Measurements from ENCODE around the gene GPR148.
"Not testable (repeated sequence)": the region's sequence is repeated elsewhere in the genome, so short reads cannot be mapped to it uniquely, and the experiment has no call there.

GPR148 gene, protein sequence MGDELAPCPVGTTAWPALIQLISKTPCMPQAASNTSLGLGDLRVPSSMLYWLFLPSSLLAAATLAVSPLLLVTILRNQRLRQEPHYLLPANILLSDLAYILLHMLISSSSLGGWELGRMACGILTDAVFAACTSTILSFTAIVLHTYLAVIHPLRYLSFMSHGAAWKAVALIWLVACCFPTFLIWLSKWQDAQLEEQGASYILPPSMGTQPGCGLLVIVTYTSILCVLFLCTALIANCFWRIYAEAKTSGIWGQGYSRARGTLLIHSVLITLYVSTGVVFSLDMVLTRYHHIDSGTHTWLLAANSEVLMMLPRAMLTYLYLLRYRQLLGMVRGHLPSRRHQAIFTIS

DNA sequence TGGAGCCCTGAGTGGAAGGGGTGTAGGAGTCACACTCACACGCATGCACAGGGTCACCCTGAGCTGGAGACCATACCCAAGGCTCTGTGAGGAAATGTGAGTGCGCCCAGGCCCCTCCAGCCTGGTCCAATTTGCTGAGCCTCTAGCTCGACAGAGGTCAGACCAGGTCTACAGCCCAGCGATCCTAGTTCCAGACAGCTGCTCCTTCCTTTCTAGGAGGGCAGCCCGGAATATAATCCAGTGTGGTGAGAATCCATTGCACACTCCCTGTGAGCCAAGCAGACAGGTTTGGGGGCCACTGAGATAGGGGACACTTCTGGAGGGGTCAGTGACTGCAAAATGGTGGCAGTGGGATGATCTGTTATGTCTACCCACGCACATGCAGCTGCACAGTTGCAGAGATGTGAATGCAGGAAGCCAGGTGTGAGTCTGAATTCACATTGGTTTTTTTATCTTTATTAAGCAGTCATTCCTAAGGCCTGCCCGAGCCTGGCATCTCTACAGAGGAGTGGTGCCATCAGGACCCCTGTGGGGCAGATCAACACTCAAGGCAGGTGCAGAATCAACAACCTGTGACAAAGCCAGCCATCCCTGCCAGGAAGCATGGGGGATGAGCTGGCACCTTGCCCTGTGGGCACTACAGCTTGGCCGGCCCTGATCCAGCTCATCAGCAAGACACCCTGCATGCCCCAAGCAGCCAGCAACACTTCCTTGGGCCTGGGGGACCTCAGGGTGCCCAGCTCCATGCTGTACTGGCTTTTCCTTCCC lies at the start of gene GPR148:
TSS of gene GPR148 (plus strand) at position 522 of the 768 bp plus-strand sequence. CDS start at position 604, 82 bp downstream.
- DNase-seq (ENCODE audit: low read depth in 2 of 3, low spot score in 1 of 3) = no peak

DNA sequence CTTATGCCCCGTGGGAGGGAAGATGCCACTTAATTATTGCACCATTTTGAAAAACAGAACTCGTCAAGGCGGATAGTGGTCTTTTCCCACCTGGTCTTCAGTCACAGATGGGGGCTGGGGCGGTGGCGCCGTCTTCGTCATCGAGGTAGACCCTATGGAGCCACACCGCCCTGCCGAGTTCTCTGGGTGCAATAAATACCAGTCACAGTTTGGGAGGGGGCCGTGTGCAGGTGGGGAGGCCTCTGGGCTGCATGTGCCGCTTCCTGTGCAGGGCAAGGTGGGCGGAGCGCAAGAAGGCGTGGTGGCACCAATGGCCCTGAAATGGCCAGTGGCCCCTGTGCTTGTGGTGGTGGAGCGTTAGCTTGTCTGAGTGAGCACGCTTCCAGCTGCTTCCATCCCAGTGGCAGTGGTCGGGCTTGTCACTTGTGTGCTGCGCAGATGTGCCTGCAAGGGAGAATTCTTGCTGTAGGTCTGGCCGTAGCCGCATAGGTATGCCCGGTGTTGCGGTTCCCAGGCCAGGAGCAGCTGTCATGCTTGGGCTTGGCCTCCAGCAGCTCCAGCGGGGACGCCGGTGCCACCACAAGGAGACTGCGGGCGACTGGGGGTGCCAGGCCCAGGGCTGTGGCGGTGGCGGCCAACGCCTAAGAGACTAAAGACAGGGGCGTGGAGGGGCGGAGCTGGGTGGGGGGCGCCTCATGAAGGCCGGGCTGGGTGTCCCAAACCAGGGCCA lies 36.7 kb upstream of the GPR148 start:
- DNase-seq (ENCODE audit: low read depth in 2 of 3, low spot score in 1 of 3) = not testable (repeated sequence)

DNA sequence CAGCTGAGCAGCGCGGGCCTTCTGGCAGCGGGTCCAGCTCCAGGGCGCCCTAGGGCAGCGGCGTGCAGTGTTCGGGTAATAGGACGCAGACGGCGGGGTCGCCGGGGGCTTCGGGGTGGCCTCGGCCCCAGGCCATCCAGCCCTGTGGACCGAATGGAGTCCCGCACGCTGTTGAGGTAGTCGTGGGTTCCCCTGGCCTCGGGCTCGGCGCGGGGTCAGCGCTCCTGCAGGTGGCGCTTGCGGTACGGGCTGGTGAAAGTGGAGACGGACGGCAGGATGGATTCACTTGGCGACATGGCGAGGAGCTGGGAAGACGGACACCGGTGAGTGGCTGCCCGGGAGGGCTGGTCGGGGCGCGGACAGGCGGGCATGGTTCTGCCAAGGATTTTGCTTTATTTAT lies 35.4 kb upstream of the GPR148 start:
- DNase-seq (ENCODE audit: low read depth in 2 of 3, low spot score in 1 of 3) = peak in 1 of 3 donors; percentile 5

DNA sequence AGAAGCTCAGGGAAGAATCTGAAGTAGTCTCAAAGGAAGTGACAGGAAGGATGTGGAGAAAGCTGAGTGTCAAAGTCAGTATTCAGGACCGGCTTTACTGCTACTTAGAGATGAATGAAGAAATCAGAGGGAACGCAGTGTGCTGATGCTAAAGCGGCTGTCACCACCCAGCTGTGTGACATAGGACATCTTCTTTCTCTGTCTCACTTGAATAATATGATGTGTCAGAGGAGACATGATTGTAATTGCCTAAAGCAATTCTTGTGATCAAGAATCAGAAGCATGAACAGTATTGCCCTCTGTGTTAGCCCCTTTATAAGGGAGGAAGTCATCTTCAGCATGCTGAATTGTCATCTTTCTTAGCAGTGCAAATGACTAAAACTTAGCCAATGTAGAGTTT lies 25.6 kb upstream of the GPR148 start:
- not testable (repeated sequence) for DNase-seq (ENCODE audit: low read depth in 2 of 3, low spot score in 1 of 3)

DNA sequence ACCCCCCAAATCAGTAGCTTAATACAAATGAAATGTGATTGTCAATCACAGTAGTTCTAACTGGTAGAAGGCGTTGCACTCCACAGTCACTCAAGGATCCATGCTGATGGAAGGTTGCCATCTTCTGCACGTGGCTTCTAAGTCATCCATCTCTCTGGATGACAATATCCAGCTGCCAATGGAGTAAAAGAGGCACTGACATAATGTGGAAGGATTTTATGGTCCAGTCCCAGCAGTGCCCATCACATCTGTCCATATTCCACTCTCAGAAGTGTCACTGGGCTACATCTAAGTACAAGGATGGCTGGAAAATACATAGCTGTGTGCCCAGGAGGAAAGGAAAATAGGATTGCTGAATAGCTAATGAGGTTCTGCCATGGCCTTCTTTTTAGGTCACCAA lies 14.1 kb upstream of the GPR148 start:
- not testable (repeated sequence) for DNase-seq (ENCODE audit: low read depth in 2 of 3, low spot score in 1 of 3)

DNA sequence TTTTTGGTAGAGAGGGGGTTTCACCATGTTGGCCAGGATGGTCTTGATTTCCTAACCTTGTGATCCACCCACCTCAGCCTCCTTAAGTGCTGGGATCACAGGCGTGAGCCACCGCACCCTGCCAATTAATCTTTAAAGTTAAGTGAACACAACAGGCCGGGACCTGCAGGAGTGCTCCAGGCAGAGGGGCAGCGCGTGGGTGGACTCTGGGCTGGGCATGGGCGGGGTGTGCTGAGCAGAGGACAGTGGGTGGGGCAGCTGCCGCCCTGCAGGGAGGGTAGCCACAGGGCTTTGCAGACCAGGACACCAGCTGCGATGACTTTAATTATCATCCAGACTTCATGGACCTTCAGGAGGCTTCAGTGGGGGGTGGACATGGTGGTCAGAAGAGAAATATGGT lies 8.8 kb upstream of the GPR148 start:
- no peak for DNase-seq (ENCODE audit: low read depth in 2 of 3, low spot score in 1 of 3)

DNA sequence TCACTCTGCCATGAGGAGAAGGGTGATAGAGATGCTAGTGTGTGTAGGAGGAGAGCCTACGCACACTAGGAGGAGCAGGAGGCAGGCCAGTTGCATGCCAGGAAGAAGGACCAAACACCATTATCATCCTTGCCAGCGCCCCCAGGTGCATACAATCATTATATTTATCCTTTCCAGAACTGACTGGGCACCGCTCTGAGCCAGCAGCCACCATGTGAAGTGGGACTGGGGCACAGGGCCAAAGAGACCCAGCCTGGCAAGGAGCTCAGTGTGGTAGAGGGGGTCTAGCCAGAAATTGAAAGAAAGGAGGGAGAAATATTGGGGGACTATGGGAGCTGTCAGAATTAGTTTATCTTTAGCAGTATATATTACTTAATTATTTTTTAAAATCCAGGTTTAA lies 8.3 kb upstream of the GPR148 start:
- DNase-seq (ENCODE audit: low read depth in 2 of 3, low spot score in 1 of 3) = no peak

DNA sequence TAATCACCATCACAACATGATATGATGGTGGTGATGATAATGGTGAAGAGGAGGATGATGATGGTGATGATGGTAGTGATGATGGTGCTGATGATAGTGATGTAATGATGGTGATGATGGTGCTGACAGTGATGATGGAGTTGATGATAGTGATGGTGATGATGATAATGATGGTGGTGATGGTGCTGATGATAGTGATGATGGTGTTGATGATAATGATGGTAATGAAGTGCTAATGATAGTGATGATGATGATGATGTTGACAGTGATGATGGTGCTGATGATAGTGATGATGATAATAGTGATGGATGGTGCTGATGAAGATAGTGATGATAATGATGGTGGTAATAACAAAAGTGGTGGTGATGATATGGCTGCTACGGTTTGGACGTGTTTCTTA lies 4.4 kb upstream of the GPR148 start:
- no peak for DNase-seq (ENCODE audit: low read depth in 2 of 3, low spot score in 1 of 3)

DNA sequence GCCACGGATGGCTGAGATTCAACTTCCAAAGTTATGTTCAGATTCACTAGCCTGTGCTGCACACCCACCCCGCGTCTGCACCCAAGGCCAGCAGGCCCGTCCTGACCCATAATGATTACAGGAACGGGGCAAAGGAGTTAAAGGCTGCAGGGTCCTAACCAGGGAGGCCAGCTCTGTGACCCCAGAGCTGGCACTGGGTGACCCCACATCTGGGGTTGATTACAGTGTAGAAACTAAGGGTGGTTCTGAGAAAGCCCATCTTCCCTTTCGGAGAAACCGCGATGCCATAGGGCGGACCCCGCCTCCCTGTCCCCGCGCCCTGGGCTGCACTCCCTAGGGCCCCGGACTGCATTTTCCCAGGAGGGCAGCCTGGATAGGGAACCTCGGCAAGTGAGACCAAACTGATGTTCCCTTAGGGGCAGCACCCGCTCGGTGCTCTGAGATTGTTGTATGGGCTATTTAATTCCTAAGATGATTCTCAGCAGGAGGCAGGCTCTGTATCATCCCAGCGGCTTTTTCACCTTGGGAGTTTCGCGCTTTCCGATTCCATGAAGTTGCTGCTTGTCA lies 2.2 kb upstream of the GPR148 start:
- no peak for DNase-seq (ENCODE audit: low read depth in 2 of 3, low spot score in 1 of 3)

DNA sequence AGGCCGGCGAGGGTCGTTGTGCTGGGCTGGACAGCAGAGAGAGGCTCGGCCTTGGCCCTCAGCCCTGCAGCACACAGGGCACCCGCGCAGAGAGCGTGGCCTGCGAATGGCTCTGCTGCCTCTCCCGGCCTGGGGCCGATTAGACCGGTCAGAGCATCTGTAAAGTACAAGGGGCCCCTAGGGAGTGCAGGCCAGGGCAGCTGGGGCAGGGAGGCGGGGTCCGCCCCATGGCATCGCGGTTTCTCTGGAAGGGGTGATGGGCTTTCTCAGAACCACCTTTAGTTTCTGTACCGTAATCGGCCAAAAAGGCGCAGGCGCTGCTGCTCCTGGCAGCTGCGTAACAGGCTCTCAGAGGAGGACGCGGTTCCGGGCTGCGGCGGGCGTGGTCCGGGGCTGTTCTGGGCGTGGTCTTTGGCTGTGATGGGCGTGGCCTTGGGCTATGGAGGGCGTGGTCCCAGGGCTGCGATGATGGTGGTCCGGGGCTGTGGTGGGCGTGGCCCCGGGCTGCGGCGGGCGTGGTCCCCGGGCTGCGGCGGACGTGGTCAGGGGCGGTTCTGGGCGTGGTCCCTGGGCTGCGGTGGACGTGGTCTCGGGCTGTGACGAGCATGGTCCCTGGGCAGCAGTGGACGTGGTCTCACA lies 1.5 kb upstream of the GPR148 start:
- DNase-seq (ENCODE audit: low read depth in 2 of 3, low spot score in 1 of 3) = peak; percentile 79 to 90 (median 79)

DNA sequence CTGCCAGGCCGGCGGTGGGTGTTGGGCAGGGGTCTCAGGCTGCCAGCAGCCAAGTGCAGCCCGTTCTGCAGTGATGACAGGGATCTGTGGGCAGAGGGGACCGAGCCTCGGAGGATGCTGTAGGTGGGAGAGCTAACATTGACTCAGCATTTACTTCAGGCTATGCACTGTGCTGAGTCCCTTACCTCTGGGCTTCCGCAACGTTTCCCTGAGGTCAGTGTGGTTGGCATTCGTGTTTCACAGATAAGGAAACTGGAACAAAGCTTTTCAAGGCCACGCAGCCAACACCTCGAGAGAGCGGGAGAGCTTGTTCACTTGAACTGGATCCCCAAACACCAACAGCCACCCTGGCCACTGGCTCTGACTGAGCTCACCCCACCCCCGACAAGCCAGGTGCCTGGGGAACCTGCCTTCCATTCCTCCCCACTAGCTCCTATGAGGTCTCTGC lies 839 bp upstream of the GPR148 start:
- DNase-seq (ENCODE audit: low read depth in 2 of 3, low spot score in 1 of 3) = peak; percentile 7 to 13 (median 12)

DNA sequence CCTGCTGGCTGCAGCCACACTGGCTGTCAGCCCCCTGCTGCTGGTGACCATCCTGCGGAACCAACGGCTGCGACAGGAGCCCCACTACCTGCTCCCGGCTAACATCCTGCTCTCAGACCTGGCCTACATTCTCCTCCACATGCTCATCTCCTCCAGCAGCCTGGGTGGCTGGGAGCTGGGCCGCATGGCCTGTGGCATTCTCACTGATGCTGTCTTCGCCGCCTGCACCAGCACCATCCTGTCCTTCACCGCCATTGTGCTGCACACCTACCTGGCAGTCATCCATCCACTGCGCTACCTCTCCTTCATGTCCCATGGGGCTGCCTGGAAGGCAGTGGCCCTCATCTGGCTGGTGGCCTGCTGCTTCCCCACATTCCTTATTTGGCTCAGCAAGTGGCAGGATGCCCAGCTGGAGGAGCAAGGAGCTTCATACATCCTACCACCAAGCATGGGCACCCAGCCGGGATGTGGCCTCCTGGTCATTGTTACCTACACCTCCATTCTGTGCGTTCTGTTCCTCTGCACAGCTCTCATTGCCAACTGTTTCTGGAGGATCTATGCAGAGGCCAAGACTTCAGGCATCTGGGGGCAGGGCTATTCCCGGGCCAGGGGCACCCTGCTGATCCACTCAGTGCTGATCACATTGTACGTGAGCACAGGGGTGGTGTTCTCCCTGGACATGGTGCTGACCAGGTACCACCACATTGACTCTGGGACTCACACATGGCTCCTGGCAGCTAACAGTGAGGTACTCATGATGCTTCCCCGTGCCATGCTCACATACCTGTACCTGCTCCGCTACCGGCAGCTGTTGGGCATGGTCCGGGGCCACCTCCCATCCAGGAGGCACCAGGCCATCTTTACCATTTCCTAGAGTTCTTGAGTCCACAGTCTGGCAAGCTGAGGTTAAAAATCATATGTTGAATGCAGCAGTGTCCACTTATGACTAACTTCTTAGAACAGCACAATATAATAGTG lies 741 bp downstream of the GPR148 start:
- no peak for DNase-seq (ENCODE audit: low read depth in 2 of 3, low spot score in 1 of 3)

DNA sequence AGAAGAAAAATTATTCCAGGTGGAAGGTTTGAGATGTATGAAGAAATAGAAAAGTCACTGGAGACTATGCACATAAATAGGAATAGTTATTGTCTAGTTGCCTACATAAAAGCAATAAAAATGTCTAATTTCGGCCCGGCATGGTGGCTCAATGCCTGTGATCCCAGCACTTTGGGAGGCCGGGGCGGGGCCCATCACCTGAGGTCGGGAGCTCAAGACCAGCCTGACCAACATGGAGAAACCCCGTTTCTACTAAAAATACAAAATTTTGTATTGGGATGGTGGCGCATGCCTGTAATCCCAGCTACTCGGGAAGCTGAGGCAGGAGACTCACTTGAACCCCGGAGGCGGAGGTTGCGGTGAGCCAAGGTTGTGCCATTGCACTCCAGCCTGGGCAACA lies 3.4 kb downstream of the GPR148 start:
- not testable (repeated sequence) for DNase-seq (ENCODE audit: low read depth in 2 of 3, low spot score in 1 of 3)

DNA sequence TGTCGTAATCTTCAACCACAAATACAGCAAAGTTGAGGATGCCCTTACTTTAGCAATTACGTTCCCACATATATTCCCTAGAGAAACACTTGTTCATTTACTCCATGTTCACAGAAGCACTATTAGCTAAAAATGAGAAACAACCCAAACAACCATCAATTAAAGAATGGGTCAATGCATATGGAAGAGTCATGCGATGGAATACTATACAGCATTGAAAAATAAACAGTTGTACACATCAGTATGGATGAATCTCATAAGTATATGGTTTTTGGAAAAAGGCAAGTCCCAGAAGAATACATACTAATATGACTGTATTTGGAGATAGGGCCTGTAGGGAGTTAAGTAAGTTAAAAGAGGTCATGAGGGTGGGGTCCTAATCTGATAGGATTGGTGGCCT lies 6.3 kb downstream of the GPR148 start:
- DNase-seq (ENCODE audit: low read depth in 2 of 3, low spot score in 1 of 3) = no peak

DNA sequence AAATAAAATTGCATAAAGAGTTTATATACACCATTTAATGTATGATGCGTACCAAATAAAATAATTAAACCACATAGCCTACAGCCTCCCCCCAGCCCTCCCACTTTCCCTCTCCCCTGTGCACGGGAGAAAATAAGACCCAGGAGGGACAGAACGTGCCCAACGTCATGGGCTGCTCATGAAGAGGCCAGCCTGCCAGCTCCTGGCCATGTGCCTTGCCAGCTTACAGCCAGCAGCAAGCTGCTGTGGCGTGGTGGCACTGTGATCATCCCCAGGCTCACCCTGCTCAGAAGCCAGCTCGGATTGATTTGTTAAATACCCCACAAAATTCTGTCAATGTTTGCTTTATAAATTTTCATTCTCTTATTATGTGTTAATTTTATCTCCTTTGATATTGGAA lies 7.6 kb downstream of the GPR148 start:
- DNase-seq (ENCODE audit: low read depth in 2 of 3, low spot score in 1 of 3) = no peak

DNA sequence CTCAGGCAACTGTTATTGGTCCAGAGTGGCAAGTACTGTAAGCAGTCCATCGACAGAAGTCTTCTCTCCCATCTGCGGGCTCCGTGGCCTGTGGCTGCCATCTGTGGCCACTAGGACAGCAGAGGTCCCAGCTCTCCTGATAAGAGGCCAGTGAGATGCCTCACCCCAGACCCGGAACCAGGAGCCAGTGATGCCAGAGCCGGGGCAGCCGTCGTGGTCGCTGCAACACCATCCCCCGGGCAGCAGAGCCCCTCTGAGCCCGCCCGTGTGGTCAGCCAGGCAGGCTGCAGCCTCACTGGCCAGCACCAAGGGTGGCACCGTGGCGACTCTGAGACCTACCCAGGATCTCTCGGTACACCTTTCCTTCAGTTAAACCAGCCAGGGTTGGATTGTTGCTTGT lies 8.7 kb downstream of the GPR148 start:
- DNase-seq (ENCODE audit: low read depth in 2 of 3, low spot score in 1 of 3) = no peak

DNA sequence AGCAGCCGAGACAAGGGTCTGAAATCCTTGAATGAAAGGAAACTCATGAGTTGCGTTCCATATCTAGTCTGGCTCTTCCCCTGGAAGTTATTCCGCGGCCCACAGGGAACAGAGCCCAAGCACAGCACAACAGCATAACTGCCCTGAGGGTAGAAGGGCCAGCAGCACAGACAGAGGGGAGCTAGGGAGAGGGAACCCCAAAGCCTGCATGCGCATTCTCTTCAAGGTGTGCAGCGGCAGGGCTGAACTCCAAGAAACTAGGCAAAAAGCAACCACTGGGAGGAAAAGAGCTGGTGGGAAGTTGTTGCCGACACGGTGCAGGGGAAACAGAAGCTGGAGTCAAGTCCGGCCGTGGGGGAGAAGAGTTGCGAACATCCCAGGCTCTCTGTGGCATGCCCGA lies 11.8 kb downstream of the GPR148 start:
- DNase-seq (ENCODE audit: low read depth in 2 of 3, low spot score in 1 of 3) = no peak

DNA sequence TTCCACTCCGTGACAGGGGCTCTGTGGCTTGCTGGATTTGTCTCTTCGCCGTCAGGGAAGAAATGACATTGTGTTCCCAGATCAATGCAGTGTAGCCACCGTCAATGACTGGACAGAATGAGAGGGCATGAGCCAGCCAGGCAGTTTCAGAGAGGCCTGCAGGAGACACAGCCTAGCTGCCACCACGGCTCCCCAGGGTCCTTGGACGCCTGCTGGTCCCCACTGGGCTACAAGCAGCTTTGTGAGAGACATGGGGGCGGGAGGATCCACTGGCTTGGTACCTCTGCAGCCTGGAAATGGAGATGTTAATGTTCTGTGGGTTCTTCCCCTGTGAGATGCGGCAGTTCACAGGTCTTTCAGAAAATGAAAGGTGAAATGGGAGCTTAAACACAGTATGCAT lies 14.4 kb downstream of the GPR148 start:
- no peak for DNase-seq (ENCODE audit: low read depth in 2 of 3, low spot score in 1 of 3)

DNA sequence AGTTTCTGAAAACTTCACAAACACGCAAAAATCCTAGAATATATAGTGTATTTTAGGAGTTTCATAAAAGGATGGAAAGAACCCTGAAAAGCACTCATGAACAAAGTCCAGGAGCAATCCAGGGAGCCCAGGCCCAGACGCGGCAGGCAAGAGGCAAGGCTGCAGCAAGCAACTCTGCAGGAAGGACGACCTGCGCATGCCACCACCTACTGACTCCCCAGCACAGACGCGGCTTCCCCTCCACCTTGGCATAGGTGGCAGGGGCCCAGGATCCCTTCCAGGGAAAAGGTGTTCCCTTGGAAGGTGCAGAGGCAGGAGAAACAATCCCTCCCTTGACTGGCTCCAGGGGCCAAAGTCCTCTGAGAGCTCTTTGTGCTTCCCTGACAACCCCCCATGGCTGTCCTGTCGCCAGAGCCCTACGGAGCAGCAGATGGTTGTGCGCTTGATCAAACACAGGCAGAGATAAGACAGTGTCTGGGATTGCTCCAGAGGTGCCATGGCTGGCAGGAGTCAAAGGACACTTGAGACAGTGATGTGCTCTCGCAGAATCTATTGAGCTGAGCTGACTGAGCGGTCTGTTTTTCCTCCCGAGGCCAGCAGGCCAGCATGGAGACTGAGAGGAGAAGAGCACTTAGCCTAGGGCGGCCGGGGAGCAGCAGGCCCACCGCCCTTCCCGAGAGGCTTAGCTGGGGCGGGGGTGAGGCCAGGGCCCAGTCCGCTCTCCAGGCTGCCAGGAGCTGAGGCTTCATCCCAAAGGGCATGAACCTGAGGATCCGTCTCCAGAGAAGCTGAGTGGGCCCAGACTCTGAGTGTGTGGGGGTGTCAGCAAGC lies 15.6 kb downstream of the GPR148 start:
- DNase-seq (ENCODE audit: low read depth in 2 of 3, low spot score in 1 of 3) = no peak

Measured in stimulated activated CD4-positive, alpha-beta T cell treated with anti-CD3 and anti-CD28 coated beads, Interleukin-12 subunit alpha, Interleukin-12 subunit beta, amount 100 ng/mL, for 48 hours (primary cell).